Testis (tissue), 2 donors: ENCODE measurements around the gene VPS13C.

Experiments
- CTCF ChIP-seq, 3 experiments: fragments of 450-650 bp in 2 of 3; fragments of 200-600 bp in 1 of 3; sonication (generic) in 1 of 3; IDR thresholded peaks; one replicate each; pipeline ENCODE4 v1.5.1; 2016 to 2019; ENCODE audit warnings: antibody characterized with exemption in 3 of 3, mild to moderate bottlenecking in 2 of 3, moderate library complexity in 1 of 3
- POLR2A ChIP-seq: fragments of 450-650 bp; IDR thresholded peaks from one replicate; pipeline ENCODE4 v1.6.1; 2017; ENCODE audit warnings: antibody characterized with exemption, mild to moderate bottlenecking, moderate library complexity

GRCh38 chr15:61822511-61822910 is 237.7 kb downstream of the VPS13C start:
- TF ChIP-seq CTCF (IDR thresholded peaks at IDR 0.05), result no peak
- TF ChIP-seq POLR2A, result no peak
